RPMI8226 (cell line): ENCODE data around the gene INS.
"Not testable (repeated sequence)": the region's sequence is repeated elsewhere in the genome, so short reads cannot be mapped to it uniquely, and the experiment has no call there.

Experiments used
- DNase-seq: peaks from one replicate; pipeline ENCODE4 v3.0.0-alpha.2; 2015

Gene INS

DNA sequence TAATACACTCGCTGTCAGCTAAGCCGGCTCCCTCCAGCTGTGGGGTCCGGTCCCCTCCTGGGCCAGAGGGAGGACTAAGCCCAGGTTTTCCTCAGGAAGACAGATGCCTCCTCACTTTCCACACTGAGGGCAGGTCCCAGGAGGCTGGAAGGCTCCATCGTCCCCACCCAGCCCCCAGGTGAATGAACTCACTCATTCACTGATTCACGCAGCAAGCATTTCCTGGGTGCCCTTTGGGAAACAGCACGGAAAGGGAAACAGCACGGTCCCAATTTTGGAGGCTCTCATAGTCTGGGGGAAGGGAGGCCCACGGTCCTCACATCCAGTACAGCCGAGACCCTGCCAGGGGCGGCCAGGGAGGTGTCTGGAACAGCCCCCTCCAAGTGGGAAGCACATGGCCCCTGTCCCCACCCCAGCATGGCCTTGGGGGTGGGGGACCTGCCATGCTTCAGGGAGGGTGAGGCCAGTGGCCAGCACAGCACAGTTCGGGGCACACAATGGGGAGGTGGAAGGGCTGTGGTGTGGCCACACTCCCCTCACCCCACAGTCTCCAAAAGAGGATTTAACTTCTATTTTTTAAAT, 19.9 kb upstream of the INS start:
- no peak for DNase-seq

- no peak for DNase-seq
Measured at GRCh38 chr11:2180347-2180746, 19.3 kb upstream of the INS start.

DNA sequence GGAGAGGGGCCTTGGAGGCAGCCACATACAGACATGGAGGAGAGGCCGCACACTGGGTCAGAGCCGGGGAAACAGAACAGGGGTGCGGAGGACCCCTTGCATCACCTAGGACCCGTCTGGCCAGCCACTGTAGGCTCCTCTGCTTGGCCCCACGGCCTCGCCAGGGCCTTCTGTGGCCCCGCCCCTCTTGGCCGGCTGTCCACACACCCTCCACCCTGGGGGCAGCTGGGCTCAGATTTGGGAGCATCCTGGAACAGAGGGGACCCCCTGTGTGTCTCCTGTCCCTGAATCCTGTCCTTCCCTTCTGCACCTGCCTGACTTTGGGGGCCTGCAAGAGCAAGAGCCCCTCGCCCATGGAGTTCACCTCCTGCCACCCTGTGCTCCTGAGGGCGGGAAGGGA, 18.5 kb upstream of the INS start:
- DNase-seq: no peak

GRCh38 chr11:2178906-2179494, 18.0 kb upstream of the INS start:
- DNase-seq: no peak

DNA sequence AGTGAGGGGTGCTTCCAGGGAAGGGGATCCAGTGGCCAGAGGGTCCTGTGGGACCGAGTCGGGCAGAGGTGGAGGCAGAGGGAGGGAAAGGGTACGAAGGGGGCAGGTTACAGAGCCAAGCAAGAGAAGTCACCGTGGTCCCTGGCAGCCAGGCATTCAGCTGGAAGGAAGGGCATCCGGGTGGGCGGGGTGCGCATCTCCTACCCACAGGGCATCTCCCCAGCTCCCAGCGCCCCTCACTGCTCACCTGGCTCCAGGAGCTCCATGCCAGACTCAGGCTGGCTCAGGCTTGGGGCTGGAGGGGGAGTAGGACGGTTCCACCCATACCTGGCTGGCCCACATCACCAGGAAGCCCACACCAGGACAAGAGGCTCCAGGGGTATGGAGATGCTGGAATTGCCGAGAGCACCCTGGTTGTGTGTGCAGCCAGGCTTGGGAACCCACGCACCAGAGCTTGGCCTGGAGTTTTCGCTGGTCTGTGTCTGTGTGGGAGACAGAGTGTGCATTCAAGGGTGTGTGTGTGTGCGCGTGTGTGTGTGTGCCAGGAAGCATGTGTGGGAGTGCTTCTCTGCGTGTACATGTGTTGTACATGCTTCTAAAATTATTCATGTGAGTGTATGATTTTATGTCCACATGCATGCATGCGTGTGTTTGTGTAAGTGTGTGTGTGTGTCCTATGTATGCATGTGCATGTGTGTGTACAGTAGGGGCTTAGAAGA, 17.2 kb upstream of the INS start:
- DNase-seq: not testable (repeated sequence)

DNA sequence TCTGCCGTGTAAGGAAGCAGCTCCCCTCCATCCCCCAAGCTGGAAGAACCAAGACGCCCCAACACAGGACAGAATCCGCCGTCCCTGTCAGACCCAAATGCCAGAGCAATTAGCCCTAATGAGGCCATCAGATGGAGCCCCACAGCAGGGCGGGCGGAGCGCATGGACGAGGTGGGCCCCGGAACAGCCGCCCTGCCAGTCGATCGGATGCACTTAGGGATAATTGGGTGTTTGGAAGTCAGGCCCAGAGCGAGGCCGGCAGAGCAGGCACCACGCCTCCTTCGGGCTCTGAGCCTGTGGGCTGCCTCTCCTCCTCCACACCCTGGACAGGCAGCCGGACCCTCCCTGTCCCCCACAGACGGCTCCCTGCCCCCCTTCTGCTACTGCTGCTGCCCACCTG, 16.1 kb upstream of the INS start:
- DNase-seq: no peak

DNA sequence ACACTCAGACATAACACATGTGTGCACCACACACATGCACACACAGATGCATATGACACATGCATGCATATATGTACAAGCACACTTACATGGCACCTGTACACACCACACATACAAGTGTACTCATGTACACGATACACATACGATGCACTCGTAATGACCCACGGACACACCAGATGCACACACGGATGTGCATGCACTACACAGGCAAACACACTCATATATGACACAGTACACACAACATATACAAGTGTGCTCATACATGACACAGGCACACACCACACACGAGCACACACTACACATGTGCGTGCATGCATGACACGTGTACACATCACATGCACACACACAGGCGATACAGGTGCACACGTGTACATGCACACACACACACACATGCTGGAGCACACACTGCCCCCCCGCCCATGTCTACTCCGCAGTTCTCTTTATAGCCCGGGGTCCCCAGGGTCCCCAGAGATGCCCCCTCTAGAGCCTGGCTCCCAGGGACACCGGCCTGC, 15.4 kb upstream of the INS start:
- no peak for DNase-seq

DNA sequence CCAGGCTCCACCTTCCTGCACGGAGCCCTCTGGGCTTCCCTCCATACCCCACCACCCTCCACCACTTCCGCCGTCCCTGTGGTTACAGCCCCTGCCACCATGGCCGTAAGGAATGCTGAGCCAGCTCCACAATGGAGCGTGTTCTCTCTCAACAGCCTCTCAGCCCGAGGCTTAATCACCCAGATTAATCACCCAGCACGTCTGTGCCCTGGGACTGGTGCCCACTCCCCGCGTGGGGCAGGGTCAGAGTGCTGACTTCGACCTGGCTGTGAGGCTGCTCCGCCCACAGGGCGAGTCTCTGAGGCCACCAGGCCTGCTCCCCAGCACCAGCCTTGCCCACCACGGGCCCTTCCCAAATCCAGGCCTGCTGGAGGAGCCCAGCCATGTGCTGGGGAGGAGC, 14.7 kb upstream of the INS start:
- peak; percentile 51 for DNase-seq

DNA sequence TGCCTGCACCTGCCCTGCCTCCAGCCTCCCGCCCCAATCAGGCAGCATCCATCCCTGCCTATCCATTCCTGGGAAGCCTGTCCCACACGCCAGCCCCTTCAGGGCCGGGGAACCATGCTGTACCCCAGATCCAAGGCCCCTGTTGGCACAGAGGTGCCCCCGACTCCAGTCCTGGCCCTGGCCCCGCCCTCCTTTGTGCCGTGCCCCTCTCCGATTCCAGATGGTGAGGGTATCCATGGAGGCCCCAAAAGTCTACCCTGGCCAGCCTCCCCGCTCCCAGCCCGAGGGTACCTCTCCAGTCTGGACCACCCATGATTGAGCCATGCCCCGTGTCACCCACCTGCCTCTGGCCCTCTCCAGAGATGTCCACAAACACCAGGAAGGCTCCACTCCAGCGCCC, 13.4 kb upstream of the INS start:
- DNase-seq: no peak

- DNase-seq: no peak
Measured at GRCh38 chr11:2173761-2174160, 12.8 kb upstream of the INS start.

- no peak for DNase-seq
Measured at GRCh38 chr11:2173150-2173693, 12.2 kb upstream of the INS start.

- no peak for DNase-seq
Measured at GRCh38 chr11:2172676-2173075, 11.7 kb upstream of the INS start.

DNA sequence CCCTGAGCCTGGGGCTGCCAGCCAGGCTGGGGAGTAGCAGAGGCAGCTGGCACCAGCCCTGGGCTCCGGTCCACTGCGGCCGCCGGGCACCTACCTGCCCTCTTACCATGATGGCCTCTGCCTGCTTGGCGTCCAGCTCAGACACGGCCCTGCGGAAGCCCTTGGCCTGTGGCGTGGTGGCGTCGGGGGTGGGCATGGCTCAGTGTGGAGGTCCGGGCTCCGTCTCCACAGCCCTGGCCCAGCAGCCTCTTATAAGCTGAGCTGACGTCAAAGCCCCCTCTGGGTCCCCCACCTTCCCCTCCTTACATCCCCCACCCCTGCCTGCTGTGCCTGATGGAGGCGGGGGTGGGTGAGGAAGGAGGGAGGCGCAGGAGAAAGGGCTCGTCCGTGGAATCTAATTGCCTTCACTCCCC, 10.6 kb upstream of the INS start, which contains the start of gene TH:
TSS of gene TH (minus strand) at position 225 of the 413 bp plus-strand sequence. CDS start at position 196, 29 bp downstream.
- DNase-seq: no peak

DNA sequence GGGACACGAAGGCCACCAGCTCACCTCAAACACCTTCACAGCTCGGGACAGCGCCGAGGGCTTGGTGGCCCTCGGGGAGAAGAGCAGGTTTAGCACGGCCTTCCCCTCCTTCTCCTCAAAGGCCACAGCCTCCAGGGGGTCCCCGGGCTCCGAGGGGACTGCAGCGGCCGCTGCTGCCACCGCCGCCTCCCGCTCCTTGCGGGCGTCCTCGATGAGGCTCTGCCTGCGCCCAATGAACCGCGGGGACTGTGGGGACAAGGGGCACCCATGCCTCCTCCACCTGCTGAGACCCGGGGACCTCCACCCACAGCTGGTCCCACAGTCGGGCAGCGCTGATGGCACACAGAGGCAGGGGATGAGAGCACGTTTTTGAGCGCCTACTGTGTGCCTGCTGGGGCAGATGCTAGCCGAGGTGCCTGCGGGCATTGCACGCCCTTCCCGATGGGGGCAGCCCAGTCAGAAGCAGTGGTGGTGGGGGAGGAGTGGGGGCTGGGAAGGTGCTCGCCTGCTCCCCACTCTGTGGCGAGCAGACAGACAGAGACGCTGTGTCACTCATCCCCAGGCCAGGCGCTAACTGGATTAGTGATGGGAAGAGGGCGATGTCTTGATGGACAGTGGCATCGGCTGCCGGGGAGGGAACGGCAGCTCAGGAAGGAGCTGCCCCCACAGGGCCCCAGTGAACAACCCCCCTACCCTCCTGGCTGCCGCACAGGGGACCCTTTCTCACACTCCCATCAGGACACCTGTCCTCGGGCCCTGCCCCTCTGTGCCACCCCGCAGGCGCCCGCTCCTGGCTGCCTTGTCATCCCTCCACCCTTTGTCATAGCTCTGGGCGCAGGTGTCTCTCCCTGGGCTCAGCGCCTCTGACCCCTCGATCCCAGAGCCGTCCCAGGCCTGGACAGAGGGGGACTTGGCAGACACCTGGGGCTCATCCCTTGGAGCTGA, 8.9 kb upstream of the INS start:
- no peak for DNase-seq

DNA sequence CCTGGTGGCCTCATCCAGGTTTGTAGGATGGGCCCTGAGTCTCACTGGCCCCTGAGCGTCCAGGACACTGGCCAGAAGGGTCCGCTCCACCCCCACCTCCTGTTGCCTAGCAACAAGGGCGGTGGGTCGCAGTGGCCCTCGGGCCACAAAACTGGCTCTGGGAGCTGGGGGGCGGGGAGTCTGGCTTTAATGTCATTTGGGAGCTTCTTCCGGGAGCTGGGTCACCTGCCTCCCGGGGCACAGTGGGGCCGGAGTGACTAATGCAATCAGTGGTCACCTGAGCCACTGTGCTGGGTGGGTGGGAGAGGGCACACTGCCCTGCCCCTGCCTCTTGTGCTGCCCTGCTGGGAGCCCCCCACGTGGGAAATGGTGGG, 8.0 kb upstream of the INS start:
- no peak for DNase-seq

- no peak for DNase-seq
Measured at GRCh38 chr11:2168286-2169004, 7.4 kb upstream of the INS start.

- no peak for DNase-seq
Measured at GRCh38 chr11:2167141-2168045, 6.4 kb upstream of the INS start.

DNA sequence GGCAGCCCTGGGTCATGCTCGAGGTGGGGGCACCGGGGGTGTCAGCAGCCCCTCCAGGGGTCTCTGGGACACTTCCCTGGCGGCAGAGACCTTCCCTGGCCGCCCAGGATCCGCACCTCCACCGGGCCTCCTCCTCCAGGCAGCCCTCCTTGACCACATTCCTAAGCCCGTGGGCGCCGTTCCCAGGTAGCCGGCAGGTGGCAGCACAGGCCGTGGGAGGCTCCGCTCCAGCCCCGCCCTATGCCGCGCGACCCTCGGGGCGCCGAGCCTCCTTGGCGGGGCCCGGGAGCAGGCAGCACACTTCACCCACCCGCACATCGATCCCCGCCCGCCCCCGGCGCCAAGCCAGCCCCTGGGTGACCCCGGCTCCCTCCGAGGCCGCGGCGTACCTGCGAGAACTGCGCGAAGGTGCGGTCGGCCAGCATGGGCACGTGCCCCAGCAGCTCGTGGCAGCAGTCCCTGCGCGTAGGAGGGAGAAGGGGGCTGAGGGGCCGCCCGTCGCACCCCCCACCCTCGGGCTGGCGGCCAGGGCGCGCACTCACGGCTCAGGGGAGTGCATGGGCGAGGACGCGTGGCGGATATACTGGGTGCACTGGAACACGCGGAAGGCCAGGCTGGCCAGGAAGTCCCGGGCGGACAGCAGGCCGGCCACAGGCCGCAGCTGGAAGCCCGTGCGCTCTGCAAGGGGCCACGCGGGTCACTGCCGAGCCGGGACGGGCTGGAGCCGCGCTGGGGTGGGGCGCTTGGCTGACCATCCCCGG, 5.3 kb upstream of the INS start:
- peak; percentile 30 for DNase-seq

- DNase-seq: no peak
Measured at GRCh38 chr11:2165571-2165970, 4.6 kb upstream of the INS start.

GRCh38 chr11:2164861-2165555, 4.0 kb upstream of the INS start:
- DNase-seq: peak; percentile 25
